WERI-Rb-1 (cell line): ENCODE data around the gene SCN9A.
"Not testable (repeated sequence)": the region's sequence is repeated elsewhere in the genome, so short reads cannot be mapped to it uniquely, and the experiment has no call there.

Experiments used
- DNase-seq: peaks from one replicate; pipeline ENCODE4 v3.0.0-alpha.2; 2020
- H3K27ac ChIP-seq: fragments of 250-450 bp; sonication (Bioruptor Pico); 2 replicates; pipeline ENCODE4 v1.5.1; 2020; ENCODE audit warnings: mild to moderate bottlenecking, moderate library complexity
- H3K27me3 ChIP-seq: fragments of 250-450 bp; sonication (Bioruptor Pico); 2 replicates; pipeline ENCODE4 v1.5.1; 2021; ENCODE audit warnings: mild to moderate bottlenecking, low read depth, moderate library complexity; ENCODE audit not compliant: insufficient read depth, severe bottlenecking
- H3K36me3 ChIP-seq: fragments of 250-450 bp; sonication (Bioruptor Pico); 2 replicates; pipeline ENCODE4 v1.5.1; 2020; ENCODE audit warnings: mild to moderate bottlenecking, moderate library complexity
- H3K4me3 ChIP-seq: 2 replicates; pipeline ENCODE4 v1.5.1; 2011; ENCODE audit warnings: low read depth, mild to moderate bottlenecking, control low read depth, low read length
- H3K9me3 ChIP-seq: fragments of 250-450 bp; sonication (Bioruptor Pico); 2 replicates; pipeline ENCODE4 v1.5.1; 2021; ENCODE audit warnings: mild to moderate bottlenecking, moderate library complexity; ENCODE audit not compliant: severe bottlenecking
- TF ChIP-seq, protein P1 (sequence below): IDR thresholded peaks from 2 replicates; pipeline ENCODE4 v1.5.1; 2011; ENCODE audit warnings: low read depth, mild to moderate bottlenecking, control low read depth, inconsistent platforms, low read length

Gene SCN9A

DNA sequence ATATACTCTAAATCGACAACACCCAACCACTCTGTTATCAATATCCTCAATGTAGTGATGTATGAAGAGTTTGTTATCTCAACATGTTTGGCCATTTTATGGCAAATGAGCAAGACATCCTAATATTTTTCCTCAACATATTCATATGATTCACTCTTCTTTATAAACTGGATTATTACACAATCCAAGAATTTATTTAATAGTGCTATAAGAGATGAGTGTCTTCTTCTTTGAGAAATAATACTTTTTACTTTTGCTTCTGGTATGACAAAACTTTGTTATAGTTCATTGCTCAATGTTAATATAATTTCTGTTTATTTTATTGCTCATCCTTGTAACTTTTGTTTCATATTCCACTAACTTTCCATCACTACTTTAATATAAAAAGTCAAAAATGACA, 44.3 kb downstream of the SCN9A start:
- Histone ChIP-seq H3K27ac (no peak overlapping the region), H3K27me3 (no peaks in the 10 kb centered on the region), H3K36me3 (no peaks in the 10 kb centered on the region), H3K4me3 (no peak overlapping the region), H3K9me3 (no peaks in the 10 kb centered on the region)
- DNase-seq: no peak
- TF ChIP-seq, protein P1, sequence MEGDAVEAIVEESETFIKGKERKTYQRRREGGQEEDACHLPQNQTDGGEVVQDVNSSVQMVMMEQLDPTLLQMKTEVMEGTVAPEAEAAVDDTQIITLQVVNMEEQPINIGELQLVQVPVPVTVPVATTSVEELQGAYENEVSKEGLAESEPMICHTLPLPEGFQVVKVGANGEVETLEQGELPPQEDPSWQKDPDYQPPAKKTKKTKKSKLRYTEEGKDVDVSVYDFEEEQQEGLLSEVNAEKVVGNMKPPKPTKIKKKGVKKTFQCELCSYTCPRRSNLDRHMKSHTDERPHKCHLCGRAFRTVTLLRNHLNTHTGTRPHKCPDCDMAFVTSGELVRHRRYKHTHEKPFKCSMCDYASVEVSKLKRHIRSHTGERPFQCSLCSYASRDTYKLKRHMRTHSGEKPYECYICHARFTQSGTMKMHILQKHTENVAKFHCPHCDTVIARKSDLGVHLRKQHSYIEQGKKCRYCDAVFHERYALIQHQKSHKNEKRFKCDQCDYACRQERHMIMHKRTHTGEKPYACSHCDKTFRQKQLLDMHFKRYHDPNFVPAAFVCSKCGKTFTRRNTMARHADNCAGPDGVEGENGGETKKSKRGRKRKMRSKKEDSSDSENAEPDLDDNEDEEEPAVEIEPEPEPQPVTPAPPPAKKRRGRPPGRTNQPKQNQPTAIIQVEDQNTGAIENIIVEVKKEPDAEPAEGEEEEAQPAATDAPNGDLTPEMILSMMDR: no peak

DNA sequence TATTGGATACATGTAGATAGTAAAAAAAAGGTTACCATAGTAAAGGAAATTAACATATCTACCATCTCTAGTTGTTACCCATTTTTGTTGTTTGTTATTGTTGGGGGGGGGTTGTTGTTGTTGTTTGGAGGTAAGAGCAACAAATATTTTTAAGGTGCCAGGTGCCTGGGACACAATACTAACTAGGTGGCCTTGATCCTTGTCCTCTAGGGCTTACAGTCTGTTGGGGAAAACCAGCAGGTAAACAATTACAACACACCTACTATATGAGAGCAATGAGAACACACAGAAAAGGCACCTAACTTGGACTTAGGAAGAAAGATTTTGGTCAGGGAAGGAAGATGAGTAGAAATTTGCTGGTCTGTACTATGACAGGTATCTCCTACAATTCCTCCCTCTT, 46.3 kb downstream of the SCN9A start:
- Histone ChIP-seq H3K36me3 (no peaks in the 10 kb centered on the region), H3K4me3 (no peak overlapping the region), H3K9me3 (no peaks in the 10 kb centered on the region), H3K27ac (no peak overlapping the region), H3K27me3 (no peaks in the 10 kb centered on the region)
- DNase-seq: no peak
- TF ChIP-seq, protein P1: no peak

DNA sequence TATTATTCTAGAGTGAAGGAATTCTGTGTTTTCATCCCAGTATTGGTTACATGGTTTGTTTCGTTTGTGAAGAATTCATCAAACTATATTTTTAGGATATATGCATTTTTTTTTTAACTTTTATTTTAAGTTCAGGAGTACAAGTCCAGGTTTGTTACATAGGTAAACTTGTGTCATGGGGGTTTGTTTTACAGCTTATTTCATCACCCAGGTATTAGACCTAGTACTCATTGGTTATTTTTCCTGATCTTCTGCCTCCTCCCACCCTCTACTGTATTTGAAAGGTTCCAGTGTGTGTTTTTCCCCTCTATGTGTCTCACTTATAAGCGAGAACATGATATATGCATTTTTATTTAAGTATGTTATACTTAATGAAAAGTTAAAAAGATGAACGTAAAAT, 47.6 kb downstream of the SCN9A start:
- no peaks in the 10 kb centered on the region for H3K36me3 ChIP-seq
- H3K27me3 ChIP-seq: no peaks in the 10 kb centered on the region
- no peak for DNase-seq
- H3K27ac ChIP-seq: no peak overlapping the region
- no peak overlapping the region for H3K4me3 ChIP-seq
- TF ChIP-seq, protein P1: no peak
- no peaks in the 10 kb centered on the region for H3K9me3 ChIP-seq

DNA sequence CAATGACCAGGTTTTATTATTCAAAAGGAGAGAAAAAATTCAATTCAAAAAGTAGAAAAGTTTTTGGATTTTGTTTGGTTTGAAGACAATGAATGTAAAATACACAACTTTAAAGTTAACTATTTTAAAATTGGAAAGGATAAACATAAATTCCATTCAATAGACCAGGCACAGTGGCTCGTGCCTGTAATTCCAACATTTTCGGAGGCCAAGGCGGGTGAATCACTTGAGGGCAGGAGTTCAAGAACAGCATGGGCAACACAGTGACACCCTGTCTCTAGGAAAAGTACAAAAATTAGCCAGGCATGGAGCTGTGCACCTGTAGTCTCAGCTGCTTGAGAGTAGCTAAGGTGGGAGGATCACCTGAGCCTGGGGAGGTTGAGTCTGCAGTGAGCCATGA, 54.7 kb downstream of the SCN9A start:
- no peaks in the 10 kb centered on the region for H3K27me3 ChIP-seq
- TF ChIP-seq, protein P1: no peak
- no peak for DNase-seq
- H3K36me3 ChIP-seq: no peaks in the 10 kb centered on the region
- H3K27ac ChIP-seq: no peak overlapping the region
- H3K9me3 ChIP-seq: no peaks in the 10 kb centered on the region
- no peak overlapping the region for H3K4me3 ChIP-seq

DNA sequence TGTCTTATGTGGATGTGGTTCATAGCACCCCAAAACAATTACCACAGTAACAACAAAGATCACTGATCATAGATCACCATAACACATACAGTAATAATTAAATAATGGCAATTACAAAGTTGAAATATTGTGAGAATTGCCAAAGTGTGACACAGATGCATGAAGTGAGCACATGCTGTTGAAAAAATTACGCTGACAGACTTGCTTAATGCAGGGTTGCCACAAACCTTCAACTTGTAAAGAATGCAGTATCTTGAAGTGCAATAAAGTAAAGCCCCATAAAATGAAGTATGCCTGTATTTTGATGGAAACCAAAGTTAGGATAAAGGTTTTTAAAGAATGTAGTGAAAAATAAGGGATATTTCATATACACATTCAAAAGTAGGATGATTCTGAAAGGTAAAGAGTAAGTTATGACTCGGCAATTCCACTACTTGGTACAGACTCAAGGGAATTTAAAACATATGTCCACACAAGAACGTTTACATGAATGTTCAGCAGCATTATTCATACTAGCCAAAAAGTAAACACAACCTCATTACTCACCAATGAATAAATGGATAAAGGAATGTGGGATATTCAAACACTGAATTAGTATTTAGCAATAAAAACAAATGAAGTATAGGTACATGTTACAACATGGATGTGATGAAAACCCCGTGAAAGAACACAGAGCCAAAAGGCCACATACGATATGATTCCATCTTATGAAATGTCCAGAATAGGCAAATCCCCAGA, 61.6 kb downstream of the SCN9A start:
- Histone ChIP-seq H3K9me3 (no peaks in the 10 kb centered on the region), H3K36me3 (no peaks in the 10 kb centered on the region), H3K27ac (no peak overlapping the region), H3K27me3 (no peaks in the 10 kb centered on the region), H3K4me3 (no peak overlapping the region)
- TF ChIP-seq, protein P1: no peak
- DNase-seq: no peak

DNA sequence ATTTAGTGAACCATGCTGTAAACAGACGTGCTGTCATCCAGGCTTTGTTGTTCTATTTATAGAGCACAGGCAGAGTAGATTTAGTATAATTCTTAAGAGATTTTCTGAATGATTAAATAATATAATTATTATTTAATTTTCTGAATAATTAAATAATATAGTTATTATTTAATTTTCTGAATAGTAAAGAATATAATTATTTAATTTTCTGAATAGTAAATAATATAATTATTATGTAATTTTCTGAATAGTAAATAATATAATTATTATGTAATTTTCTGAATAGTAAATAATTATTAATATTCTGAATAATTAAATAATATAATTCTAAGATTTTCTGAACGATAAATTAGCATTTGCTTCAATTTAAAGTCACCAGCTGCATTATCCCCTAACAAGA, 62.9 kb downstream of the SCN9A start:
- not testable (repeated sequence) for H3K27me3 ChIP-seq, H3K9me3 ChIP-seq, DNase-seq, H3K4me3 ChIP-seq, H3K27ac ChIP-seq, H3K36me3 ChIP-seq
